ENCODE results near the gene CDC25B.

The CDC25B gene

GRCh38 chr20:3802524-3803239 is 6.6 kb downstream of the CDC25B start:
- H3K4me3 ChIP-seq (ENCODE audit: low read depth, low read length), result no peak overlapping the region

GRCh38 chr20:3803289-3803688 is 7.2 kb downstream of the CDC25B start:
- no peak overlapping the region for H3K4me3 ChIP-seq (ENCODE audit: low read depth, low read length)

GRCh38 chr20:3803854-3804253 is 7.7 kb downstream of the CDC25B start:
- no peak overlapping the region for H3K4me3 ChIP-seq (ENCODE audit: low read depth, low read length)

GRCh38 chr20:3804254-3804751 is 8.2 kb downstream of the CDC25B start:
- H3K4me3 ChIP-seq (ENCODE audit: low read depth, low read length), result no peak overlapping the region

- H3K4me3 ChIP-seq (ENCODE audit: low read depth, low read length), result no peak overlapping the region
These were observed 8.7 kb downstream of the CDC25B start for GRCh38 chr20:3804781-3805180.

- no peak overlapping the region for H3K4me3 ChIP-seq (ENCODE audit: low read depth, low read length)
These were observed 12.4 kb downstream of the CDC25B start for GRCh38 chr20:3808544-3808943.

- no peak overlapping the region for H3K4me3 ChIP-seq (ENCODE audit: low read depth, low read length)
These were observed 15.6 kb downstream of the CDC25B start for GRCh38 chr20:3811467-3812258.

- H3K4me3 ChIP-seq (ENCODE audit: low read depth, low read length), result no peak overlapping the region
These were observed 16.2 kb downstream of the CDC25B start for GRCh38 chr20:3812259-3812681.

- H3K4me3 ChIP-seq (ENCODE audit: low read depth, low read length), result no peak overlapping the region
These were observed 17.1 kb downstream of the CDC25B start for GRCh38 chr20:3812975-3813847.

- no peak overlapping the region for H3K4me3 ChIP-seq (ENCODE audit: low read depth, low read length)
These were observed 17.9 kb downstream of the CDC25B start for GRCh38 chr20:3813848-3814581.

- H3K4me3 ChIP-seq (ENCODE audit: low read depth, low read length), result no peak overlapping the region
These were observed 18.9 kb downstream of the CDC25B start for GRCh38 chr20:3814928-3815495.

GRCh38 chr20:3815703-3816315 is 19.7 kb downstream of the CDC25B start:
- no peak overlapping the region for H3K4me3 ChIP-seq (ENCODE audit: low read depth, low read length)

- H3K4me3 ChIP-seq (ENCODE audit: low read depth, low read length), result no peak overlapping the region
These were observed 22.3 kb downstream of the CDC25B start for GRCh38 chr20:3818155-3819151.

GRCh38 chr20:3819411-3820047 is 23.4 kb downstream of the CDC25B start:
- peak overlapping the region; percentile 93 for H3K4me3 ChIP-seq (ENCODE audit: low read depth, low read length)

- peak within 1 kb of the TSS; percentile 93 for H3K4me3 ChIP-seq (ENCODE audit: low read depth, low read length)
These were observed 24.2 kb downstream of the CDC25B start, which contains the start of gene AP5S1 for GRCh38 chr20:3820048-3820900. Gene AP5S1, plus strand, starts transcription at chr20:3820547. Its CDS starts 1,571 bp downstream, at chr20:3822118.

- peak overlapping the region; percentile 93 for H3K4me3 ChIP-seq (ENCODE audit: low read depth, low read length)
These were observed 25.0 kb downstream of the CDC25B start for GRCh38 chr20:3820901-3821727.
